HG03097 (cell line): ENCODE results near the gene GPT2.

ENCODE experiments used
- ATAC-seq: cut with Tn5 transposase; IDR thresholded peaks from one replicate; pipeline ENCODE4 v1.9.1; 2021; ENCODE audit not compliant: unreplicated experiment, low FRiP score

GPT2 gene

DNA sequence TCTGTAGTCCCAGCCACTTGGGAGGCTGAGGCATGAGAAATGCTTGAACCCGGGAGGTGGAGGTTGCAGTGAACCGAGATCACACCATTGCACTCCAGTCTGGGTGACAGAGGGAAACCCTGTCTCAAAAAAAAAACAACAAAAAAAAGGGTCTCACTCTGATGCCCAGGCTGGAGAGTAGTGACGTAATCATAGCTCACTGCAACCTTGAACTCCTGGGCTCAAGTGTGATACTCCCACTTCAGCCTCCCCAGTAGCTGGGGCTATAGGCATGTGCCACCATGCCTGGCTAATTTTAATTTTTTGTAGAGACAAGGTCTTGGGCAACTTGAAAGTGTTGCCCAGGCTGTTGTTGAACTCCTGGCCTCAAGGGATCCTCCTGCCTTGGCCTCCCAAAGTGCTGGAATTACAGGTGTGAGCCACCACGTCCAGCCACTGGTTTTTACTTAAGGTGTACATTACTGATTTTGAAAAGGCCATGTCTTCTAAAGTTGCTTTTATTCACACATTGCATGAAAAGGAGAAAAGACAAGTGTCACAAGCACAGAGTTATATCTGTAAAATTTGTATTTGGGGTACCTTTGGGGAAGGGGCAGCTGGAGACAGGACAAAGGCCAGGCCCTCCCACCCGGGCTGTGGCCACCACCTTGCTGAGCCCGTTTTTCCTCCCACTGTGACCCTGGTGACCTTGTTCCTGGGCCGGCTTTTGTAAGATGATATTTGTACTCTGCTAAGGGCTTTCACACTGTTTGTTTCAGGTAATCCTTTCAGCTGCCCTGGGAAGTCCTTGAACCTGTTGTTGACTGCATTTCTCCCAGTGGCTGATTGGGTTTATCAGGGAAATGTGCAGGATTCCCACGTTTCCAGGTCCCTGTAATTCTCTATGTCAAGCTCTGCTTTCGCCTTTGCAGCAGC is 11.5 kb downstream of the GPT2 start:
- no peak for ATAC-seq

DNA sequence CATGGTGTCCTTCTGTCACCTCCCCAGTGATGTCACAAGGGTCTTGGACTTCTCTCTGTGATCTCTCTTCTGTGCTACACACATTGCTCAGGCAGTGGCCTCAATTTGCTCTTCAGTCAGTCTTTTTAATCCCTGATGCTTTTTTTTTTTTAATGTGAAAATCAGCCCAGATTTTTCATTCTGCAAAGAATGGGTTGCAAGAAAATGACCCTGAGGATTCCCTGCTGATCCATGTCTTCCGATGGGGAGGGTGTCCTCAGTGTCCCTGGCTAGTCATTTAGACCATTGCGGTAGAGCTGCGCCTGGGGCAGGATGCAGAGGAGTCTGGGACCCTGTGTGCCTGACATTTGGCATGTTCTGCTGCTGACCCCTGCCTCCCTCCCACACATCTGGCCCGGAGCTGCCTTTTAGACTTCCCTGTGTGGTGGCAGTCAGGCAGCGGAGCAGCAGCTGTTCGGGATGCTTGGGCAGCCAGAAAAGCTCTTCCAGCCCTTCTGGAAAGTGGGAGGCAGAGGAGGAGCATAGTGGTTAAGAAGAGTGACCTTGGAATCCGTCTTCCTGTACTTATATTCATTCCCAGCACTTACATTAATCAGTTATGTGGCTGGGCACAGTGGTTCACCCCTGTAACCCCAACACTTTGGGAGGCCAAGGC is 12.3 kb downstream of the GPT2 start:
- no peak for ATAC-seq

- ATAC-seq = no peak
Measured at GRCh38 chr16:46897471-46897870, 13.3 kb downstream of the GPT2 start.

- no peak for ATAC-seq
Measured at GRCh38 chr16:46898006-46898405, 13.8 kb downstream of the GPT2 start.

DNA sequence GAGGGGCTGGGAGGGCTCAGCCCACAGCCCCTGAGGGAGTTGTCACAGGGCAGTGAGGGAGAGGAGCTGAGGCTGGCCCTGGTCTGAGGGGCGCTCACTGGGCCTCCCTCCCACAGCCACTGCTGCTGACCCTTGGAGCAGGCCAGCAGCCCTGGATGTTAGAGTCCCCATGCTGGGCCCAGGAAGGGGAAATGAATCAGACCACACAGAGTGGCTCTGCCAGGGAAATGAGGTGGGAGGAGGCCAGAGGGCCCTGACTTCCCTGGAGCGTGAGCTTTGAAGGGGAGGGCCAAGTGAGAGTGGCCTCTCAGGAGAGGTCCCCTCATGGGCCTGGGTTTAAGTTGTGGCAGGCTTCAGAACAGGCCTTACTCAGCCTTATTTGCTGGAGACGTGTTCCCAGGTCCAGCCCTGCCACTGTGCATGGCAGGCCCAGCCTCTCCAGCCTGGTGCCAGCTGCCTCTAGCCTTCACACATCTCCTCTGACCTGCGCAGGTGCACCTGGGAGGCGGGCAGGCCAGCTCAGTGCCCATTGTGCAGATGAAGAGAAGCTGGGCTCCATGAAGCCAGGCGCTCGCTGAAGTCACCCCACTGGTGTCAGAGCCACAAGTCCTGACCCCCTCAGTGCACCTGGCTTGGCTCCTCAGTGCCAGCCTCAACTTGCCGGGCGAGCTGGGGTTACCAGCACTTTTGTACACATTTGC is 15.4 kb downstream of the GPT2 start:
- ATAC-seq = no peak

- no peak for ATAC-seq
Measured at GRCh38 chr16:46900455-46901235, 16.5 kb downstream of the GPT2 start.

GRCh38 chr16:46901709-46902108 is 17.5 kb downstream of the GPT2 start:
- ATAC-seq = no peak

DNA sequence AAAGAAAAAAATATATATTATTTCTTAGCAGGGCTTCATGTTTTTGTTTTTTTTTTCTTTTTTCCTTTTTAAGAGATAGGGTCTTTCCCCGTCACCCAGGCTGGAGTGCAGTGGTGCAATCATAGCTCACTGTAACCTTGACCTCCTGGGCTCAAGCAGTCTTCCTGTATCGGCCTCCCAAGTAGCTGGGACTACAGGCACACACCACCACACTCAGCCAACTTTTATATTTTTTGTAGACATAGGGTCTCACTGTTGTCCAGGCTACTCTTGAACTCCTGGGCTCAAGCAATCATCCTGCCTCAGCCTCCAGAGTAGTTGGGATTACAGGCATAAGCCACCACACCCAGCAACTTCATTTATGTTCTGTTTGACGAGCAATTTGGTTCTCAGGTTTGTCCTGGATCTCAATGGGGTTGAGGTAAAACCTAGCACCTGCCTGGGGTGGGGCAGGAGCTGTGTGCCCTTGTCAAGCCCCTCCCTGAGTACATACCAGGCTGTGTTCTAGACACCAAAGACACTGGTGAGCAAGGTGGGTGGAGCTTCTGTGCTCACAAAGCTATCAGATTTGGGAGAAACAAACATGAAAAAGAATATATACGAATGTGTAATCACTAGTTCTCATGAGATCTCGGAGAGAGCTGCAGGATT is 19.2 kb downstream of the GPT2 start:
- no peak for ATAC-seq

- no peak for ATAC-seq
Measured at GRCh38 chr16:46904471-46904870, 20.3 kb downstream of the GPT2 start.

DNA sequence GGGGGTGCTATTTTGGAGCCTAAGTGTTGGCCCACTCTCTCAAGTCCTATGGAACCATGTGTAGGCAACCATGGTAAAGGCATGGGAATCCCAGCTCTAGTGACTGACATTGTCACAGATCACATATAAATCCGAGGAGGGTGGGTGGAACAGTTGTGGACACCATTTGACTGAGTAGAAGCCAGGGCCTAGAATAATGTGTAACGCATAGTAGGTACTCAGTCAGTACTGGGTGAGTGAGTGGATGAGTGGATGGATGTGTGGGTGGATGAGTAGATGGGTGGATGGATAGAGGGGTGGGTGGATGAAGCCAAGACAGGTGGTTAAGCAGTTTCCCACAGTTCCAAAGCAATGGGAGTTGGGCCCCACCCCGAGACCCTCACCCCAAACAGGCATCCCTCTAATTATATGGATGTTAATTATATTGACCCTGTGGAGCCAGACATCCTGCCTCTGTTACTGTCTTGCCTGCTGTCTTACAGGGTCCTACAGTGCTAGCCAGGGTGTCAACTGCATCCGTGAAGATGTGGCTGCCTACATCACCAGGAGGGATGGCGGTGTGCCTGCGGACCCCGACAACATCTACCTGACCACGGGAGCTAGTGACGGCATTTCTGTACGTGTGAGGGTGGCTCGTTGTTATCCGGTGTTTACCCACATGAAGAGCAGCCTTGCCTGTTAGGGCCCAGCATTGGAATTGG is 22.3 kb downstream of the GPT2 start:
- ATAC-seq = no peak

DNA sequence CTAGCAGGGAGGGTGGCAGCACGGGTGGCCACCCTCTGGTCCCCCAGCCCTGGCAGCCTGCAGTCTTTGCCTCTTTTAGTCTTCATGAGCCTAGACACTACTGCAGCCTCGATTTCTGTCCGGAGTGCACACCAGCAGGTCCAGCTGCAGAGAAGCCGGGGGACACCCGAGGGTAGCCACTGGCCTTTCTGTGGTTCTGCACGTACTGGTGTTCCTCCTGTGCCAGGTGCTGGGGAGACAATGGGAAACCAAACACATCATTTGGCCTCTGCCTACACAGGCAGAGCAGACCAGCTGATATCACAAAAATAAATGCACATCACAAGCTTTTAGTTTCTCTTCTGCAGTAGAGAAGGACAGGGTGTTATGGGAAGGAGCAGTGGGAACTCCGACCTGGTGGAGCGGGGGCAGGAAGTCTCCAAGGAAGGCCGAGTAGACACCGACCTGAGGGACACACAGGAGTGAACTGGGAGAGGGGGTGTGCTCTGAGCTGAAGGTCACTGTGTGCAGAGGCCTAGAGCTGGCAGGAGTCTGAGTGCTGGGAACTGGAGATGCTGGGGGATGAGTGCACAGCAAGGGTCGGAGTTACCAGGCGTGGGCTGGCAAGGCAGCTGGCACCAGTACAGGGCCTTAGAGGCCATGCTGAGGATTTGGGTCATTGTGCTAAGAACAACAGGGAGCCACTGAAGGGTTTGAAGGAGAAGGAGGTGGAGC is 23.1 kb downstream of the GPT2 start:
- ATAC-seq = no peak

DNA sequence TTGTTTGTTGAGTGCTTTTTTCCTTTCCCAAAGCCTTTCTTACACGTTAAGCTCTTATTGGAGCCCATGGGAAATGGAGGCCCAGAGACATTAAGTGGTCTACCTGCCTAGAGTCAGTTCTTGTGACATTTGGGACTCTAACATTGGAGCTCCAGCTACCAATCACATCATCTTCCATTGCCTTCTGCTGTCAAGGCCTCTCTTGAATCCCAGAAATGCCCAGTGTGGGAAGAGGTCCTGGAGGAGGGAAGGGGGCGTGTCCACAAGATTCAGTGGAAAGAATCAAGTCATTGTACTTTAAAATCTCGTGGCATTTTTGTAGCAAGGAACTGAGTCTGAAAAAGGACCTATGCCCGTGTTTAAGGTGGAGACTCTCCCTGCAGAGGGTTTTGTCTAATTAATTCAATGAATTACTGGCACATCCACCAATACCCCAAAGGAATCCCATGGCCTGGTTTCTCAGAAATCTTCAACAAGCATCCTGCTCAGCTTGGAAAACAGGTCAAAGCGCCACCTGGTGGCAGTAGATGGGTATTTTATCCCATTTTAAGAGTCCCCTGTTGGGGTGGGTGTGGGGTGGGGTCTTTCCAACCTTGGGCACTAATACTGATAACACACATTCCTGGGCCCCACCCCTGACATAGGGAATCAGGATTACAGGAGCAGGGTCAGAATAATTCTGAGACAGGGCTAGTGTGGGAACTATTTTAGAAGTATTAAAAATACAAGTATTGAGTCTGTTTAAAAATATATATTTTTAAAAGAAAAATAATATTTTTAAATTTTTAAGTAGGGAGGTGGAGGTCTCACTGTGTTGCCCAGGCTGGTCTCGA is 24.6 kb downstream of the GPT2 start:
- ATAC-seq = no peak

DNA sequence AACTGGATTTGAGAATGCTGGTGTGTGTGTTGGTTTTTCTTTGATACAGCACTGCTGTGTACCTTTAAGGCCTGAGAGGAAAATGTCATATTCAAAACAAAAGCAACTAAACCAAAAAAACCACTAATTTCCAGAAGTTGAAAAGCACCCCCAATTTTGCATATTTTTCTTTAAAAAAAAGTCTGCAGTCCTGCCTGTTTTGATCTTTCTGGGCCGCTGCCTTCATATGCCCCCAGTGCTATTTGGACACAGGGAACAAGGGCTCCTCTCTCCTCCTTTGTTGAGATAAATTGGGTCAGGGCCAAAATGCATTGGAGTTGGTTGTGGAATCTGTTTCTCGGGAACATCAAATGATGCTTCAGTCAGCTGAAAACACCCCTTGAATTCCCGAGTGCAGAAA is 26.9 kb downstream of the GPT2 start:
- peak; percentile 39 for ATAC-seq

GRCh38 chr16:46911650-46912049 is 27.5 kb downstream of the GPT2 start:
- no peak for ATAC-seq

GRCh38 chr16:46914556-46915201 is 30.5 kb downstream of the GPT2 start:
- no peak for ATAC-seq

DNA sequence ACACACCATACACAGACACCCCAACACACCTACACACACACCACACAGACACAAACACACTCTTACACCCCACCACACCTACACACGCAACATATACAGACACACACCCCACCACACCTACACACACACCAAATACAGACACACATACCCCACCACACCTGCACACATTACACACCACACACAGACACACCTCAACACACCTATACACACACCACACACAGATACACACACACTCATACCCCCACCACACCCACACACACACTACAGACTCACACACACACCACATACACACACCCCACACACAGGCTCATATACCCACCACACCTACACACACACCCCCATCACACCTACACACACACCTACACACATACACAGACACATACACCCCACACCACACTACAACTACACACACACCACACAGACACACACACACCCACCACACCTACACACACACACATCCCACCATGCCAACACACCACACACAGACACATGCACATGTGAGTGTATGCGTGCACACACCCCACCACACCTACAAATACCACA is 31.4 kb downstream of the GPT2 start:
- ATAC-seq = no peak

DNA sequence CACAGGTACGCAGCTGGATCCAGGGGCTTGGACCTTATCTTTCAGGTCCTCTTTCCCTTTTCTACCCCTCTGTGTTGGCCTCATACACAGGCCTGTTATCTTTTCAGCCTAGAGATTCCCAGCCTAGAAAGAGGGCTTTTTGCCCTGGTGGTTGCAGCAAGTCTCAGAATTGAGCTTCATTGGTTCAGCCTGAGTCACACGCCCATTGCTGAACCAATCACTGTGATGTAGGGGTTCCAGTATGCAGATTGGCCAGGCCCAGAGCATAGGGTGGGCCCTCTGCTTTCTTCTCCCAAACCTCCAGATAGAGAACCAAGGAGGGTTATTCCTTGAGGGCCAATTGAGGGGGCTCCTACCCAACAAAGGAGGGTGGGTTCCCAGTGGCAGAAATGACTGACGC is 32.8 kb downstream of the GPT2 start:
- no peak for ATAC-seq
